GM18907 (cell line): ENCODE measurements around the gene MYO1B.

Experiments used
- ATAC-seq: cut with Tn5 transposase; IDR thresholded peaks from one replicate; pipeline ENCODE4 v1.9.1; 2021; ENCODE audit warnings: mild to moderate bottlenecking, moderate library complexity; ENCODE audit not compliant: unreplicated experiment

The MYO1B gene

DNA sequence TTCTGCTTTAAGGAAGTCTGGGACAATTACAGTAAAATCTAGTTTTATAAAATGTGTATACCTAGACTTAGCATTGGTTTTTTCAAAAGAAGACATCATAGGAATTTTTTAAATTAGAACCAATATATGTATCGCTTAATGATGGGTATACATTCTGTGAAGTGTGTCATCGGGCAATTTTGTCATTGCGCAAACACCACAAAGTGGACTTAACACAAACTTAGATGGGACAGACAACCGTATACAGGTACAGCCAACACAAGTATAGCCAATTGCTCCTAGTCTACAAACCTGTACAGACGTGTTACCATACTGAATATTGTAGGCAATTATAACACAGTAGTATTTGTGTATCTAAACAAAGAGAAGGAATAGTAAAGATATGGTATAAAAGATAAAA is 12.7 kb downstream of the MYO1B start:
- ATAC-seq: no peak

GRCh38 chr2:191258996-191259395 is 13.8 kb downstream of the MYO1B start:
- ATAC-seq: no peak

DNA sequence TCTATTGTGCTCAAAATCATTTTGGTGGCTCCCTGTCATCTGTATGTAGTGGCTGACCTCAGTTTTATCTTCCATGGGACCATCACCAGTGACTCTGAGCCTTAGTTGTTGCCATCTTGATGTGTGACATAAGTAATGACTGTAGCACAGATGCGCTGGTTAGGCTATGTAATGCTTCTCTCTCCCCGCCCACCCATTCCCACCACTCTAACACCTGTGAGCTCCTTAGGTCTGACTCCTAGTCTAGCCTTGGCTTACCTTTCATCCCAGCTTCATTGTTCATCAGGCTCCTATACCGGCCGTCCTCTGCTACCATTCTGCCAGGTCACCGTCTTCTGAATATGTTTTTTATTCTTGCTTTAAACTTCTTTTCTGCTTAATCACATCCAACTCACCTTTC is 17.2 kb downstream of the MYO1B start:
- no peak for ATAC-seq

GRCh38 chr2:191263050-191263449 is 17.8 kb downstream of the MYO1B start:
- no peak for ATAC-seq

DNA sequence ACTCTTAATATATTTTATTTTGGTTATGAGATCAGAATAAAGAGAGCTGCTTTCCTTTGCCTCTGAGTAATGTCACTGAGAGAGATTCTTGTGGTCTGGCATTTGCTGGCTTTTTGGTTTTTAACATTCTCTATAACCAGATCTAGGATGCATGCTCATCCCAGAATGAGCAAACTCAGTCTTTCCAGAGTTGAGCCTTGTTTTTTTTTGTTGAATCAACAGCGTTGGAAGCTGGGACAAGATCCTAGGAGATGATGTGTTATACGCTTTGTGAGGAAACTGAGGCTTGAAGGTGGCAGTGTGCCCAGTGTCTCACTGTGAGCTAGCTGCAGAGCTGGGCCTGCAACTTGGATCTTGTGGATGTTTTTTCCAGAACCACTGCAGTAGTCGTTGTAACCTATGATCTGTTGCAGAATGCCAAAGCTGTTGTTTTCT is 19.5 kb downstream of the MYO1B start:
- no peak for ATAC-seq

GRCh38 chr2:191265311-191266170 is 20.3 kb downstream of the MYO1B start:
- ATAC-seq: no peak

DNA sequence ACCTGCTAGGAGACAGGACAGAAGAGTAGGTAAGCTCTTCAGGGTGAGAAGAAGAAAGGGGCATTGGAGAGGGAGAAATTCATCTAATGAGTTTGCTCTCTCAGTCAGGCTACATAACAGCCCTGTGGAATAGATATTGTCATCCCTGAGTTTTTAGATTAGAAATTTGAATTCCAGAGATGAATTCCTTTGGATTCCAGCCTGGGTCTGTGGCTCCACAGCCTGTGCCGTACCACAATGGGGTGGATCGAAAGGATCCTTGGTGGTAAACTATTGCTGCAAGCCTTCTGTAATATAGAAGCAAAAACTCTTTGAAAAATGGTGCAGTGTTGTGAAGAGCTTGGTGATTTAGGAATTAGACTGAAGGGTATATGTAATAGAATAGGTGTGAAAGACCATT is 21.0 kb downstream of the MYO1B start:
- ATAC-seq: no peak

- ATAC-seq: no peak
Observed at GRCh38 chr2:191268596-191268995, 23.4 kb downstream of the MYO1B start.

DNA sequence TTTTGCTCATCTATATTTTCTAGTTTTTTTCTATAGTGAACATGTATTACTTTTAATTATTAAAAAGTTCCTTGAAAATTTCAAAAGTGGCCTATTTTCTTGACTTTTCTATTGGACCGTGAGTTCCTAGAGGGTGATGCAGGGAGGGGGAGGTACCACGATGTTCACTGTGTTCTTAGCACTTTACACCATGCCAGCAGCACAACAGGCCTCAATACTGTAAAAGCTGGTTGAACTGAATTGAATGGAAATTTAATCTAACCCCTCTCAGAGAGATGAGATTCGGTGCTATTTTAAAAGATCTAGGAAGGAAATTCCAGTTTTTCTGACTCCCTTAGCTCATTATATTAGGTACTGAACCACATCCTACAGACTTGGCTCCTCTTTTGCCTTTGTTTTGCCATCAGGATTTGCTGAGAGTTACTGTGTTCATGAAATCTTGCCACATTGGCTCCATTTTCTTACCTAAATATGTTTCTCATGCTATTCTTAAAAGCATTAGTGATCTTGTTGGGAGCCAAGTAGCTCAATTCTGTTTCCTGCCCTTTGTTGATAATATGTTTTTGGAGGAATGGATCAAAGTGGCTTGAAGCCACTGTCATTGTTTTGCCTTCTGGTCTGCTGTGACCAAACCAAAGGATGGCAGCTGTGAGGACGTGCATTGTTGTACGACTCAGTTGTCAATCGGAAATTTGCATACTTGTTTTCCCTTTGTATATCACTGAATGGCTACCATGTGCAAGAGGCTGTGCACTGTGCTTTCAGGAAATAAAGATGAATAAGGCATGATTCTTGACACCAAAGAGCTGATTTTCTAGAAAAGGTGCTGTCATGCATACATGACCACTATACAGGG is 25.3 kb downstream of the MYO1B start:
- ATAC-seq: no peak

DNA sequence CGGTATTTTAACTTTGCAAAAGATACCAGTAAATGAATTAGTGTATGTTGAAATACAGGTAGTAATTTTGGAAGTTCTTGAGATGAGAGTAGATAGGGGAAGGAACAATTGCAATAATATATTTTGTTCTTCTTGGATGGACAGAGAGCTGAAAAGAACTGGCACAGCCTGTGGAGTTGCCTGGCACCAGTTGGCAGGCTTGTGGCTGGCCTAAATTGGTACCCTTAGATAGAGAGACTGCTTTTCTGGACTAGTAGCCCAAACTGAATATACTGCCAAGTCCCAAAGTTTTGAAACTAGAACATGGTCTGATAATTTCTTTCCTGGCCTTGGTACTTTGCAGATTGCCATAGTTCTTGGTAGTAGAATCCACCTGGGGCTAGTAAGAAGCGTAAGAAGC is 26.9 kb downstream of the MYO1B start:
- ATAC-seq: no peak

DNA sequence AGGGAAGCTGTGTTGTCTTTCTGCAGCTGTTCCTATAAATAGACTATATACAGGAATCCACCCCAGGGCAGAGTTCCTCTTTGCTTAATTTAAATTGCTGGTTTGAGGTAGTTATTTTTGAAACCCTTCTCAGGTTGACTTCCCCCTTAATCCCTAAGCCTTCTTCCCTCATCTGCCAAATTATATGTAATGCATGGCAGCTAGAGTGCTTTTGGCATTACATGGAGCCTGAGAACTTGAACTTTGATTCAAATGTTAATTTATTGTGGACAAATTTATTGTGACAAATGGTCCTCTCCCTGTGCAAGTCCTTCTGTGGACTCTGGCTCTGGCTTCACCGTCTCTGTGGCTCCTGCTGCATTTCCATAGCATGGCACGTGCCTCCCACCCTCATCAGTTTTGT is 29.2 kb downstream of the MYO1B start:
- no peak for ATAC-seq

DNA sequence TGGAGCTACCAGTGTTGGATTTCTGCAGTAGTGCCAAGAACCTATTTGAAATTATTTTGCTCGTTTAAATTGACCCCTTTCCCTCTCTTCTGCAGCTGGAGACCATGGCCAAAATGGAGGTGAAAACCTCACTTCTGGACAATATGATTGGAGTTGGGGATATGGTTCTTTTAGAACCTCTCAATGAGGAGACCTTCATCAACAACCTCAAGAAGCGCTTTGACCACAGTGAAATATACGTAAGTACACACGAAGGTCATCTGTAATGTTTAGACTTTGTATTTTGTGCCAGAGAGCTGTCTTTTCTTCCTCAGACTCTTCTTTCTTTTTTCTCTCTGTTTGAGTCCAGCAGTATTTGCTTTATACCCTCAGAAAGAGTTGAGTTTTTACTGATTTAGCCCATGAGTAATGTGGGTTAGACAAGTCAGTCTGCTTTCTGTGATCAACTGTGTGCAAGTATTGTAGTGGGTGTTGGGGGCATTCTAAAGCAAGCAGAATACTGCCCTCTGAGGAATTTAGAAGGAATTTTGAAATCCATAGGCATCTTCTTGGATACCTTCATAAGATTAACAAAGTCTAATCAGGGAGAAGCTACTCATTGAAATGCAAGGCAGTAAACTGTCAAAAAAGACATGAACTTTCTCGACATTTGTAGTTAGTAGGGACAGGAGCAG is 31.7 kb downstream of the MYO1B start:
- ATAC-seq: no peak

DNA sequence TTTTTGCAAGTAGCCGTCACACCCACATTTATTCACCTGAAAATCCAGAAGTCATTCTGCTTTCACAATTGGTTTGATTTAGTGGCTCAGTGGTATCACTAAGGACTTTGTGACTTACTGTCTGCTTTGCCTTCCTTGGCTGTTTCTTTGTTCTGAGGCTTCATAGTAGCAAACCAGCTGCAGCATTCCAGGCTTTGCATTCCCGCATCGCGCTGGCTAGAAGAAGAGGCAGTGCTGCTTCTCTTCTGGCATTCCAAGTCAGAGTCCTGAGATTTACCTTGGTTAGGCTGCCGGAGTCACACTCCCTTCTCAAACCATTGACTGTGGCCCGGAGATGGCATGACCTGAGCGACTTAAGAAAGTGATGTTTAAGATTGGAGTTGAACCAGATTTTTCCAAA is 35.1 kb downstream of the MYO1B start:
- no peak for ATAC-seq

DNA sequence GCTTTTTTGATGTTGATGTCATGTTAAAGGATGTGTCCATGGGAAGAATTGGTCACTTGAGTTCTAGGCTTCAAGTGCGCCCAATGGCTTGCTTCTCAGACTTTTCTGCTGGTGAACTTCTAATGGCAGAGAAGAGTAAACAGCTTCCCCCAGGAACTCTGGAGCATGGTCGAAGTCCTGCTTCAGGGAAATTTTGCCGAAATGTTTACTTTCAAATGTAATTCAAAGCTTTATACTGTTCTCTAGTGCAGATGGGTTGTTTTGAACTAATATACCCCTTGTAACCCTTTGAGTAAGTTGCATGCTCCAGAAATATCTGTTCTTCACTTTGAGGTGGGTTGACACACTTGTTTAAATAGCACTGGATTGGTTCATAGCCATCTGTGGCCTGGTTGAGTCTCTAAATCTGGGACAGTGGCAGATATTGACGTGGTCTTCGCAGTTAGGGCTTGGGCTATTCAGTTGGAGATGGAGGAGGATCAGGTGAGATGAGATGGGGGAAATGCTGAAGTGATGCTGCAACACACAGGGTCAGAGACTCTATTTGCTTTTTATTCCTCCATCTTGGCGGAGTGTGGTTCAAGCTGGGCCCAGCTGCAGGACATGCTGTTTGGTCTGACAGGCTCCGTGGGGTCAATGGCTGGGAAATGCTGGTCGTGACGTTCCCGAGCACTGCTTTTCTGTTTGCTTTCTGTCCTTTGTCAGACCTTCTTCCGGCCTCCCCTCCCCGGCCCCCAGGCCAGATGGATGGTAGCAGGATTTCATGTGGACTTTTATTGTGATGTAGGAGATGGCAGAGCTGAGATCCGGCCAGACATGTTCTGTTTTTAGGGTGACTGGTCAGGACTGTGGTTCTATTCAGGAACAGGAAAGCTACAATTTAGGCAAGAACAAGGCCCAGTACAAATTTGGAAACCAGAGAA is 35.9 kb downstream of the MYO1B start:
- ATAC-seq: no peak

GRCh38 chr2:191285252-191285651 is 40.0 kb downstream of the MYO1B start:
- ATAC-seq: no peak

- no peak for ATAC-seq
Observed at GRCh38 chr2:191287820-191288219, 42.6 kb downstream of the MYO1B start.

DNA sequence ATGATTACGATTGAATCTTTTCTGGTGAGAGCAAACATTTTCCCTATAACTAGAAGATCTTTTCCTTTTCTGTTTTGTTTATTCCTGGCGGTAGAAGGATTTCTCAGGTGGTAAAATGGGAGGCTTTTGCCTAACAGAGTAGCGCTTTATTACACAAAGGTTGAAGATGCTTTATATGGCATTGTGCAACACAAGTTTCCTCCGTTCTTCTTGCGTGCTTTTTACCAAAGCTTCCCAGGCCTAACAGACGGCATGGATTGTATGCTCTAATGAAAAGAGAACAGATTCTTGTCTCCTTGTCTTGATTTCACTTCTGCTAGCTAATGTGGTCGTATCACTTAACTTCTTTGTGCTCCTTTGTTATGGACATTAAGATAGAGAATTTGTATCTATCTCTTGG is 43.8 kb downstream of the MYO1B start:
- ATAC-seq: no peak

DNA sequence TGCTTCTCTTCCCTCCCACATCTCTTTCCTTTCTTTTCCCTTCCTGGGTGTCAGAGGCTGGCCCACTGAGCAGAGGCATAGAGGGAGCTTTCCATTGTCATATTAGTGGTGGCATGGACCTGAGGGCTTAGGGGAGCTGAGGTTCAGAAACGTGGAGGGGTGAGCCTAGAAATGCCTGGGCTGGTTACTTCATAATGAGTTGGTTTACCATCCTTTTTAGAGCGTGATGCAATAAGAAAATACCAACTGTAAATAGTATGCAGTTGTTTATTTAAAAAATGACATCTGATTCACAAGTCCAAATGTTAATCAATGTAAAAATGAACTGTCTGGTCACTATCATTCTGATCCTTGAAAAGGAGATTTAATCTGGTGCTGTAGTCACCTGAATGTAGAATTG is 46.3 kb downstream of the MYO1B start:
- ATAC-seq: no peak

DNA sequence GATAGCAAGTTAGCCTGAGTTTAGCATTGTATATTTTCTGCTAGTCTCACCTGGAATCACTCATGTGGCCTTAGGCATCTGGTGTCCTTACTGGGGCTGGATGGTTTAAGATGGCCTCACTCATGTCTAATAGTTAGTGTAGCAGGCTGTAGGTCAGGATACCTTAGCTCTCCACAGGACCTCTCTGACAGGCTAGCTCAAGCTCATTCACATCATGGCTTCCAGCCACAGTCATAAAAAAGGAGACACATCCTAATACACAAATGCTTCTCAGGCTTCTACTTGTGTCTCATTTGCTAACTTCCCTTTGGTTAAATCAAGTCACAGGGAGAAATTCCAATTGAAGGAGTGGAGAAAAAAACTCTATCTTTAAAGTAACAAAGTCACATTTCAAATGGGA is 47.7 kb downstream of the MYO1B start:
- ATAC-seq: no peak

GRCh38 chr2:191295088-191295487 is 49.9 kb downstream of the MYO1B start:
- ATAC-seq: no peak
